ENCODE measurements around the gene VPREB3.

VPREB3 gene, protein sequence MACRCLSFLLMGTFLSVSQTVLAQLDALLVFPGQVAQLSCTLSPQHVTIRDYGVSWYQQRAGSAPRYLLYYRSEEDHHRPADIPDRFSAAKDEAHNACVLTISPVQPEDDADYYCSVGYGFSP

DNA sequence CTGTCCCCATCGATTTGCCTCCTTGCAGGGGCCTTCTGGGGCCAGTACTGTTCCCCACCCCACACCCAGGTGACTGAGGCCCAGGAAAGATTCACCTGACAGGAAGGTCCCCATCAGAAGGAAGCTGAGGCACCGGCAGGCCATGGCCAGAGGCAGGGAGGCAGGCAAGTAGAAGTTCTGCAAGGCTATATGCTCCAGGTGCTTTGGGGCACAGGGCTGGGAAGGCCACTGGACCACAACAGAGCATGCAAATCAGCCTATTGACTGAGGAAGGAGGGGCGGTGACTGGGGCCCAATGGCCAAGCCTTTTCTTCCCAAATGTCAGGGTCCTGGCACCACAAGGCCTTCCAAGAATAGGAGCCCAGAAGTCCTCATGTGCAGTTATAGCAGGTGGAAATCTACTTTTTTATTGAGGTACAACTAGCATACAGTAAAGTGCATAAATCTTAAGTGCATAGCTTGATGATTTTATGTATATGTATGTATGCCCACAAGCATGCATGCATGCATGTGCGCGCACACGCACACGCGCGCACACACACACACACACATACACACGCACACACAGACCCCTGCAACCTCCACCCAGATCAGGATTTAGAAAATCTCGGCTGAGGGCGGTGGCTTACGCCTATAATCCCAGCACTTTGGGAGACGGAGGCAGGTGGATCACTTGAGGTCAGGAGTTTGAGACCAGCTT is at the start of gene VPREB3:
Gene VPREB3, minus strand, starts transcription at position 206 of the 700 bp plus-strand sequence. Its CDS starts 62 bp downstream, at position 144.
- DNase-seq, result no peak

DNA sequence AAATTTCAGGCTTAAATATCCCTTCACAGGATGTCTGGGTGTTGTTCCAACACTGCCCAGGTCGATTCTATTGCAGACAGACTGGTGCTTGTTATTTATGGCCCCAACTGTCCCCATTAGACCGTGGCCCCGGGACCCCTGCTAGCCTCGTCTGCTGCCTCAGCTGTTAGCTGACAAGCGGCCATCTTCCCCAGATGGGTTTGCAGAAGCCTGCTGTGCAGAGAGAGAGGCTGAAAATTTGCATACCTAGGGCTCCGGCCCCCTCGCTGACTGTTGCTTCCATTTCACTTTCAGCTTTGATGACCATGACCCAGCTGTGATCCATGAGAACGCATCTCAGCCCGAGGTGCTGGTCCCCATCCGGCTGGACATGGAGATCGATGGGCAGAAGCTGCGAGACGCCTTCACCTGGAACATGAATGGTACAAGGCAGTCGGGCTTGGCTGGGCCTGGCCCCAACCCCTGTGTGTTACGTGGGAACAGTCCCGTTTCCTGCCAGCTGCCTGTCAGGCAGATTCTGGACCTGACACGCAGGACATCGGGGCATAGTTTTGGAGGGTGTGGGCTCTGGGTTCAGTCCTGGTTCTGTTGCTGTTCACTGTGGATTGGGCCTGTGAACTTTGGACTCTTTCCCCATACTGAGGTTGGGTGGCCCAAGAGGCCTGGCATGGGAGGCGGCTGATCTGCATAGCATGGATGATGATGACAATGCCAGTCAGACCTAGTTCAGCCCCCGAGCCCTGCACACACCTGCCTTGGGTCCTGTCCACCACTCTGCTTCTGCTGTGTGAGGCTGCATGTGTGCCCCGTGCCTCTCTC is 49.0 kb upstream of the VPREB3 start:
- no peak for DNase-seq

DNA sequence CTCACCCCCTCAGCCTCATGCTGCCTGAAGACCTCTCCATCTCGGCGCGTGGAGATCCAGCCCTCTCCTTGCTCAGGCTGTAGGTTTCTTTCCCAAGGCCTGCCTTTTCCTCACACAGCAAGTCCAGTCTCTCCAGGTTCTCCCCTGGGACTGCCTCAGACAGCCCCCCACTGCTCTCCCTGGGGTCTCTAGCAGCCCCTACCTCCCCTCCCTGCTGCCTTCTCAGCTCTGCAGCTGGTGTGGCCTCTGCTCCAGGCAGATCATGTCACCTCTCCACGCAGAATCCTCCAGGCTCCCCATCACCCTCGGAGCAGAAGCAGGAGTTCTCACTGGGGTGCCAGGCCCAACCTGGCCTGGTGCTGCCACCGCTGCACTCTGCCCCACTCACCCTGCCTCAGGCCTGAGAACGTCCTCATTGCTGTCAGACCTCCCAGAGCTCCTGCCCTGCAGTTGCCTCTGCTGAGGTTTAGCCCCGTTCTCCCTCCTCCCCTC is 47.7 kb upstream of the VPREB3 start:
- DNase-seq, result no peak

DNA sequence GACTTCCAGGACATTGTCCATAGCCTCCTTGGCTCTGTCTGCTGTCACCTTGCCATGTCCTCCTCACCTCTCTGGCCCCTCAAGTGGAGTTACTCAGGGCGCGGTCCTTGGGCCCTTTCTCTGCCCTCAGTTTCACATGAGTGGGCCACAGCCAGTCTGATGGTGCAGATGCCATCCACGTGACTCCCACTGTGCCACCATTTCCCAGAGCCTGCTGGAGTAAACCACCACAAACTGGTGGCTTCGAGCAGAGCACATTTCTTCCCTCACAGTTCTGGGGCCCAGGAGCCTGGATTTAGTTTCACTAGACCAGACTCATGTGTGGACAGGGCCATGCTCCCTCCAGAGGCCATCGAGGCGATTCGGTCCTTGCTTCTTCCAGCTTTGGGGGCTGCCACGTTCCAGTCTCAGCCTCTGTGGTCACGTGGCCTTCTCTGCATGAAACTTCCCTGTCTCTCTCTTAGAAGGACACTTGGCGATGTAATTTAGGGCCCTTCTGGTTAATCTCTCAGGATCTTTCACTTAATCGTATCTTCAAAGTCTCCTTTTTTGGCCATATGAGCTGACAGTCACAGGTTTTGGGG is 47.1 kb upstream of the VPREB3 start:
- no peak for DNase-seq

DNA sequence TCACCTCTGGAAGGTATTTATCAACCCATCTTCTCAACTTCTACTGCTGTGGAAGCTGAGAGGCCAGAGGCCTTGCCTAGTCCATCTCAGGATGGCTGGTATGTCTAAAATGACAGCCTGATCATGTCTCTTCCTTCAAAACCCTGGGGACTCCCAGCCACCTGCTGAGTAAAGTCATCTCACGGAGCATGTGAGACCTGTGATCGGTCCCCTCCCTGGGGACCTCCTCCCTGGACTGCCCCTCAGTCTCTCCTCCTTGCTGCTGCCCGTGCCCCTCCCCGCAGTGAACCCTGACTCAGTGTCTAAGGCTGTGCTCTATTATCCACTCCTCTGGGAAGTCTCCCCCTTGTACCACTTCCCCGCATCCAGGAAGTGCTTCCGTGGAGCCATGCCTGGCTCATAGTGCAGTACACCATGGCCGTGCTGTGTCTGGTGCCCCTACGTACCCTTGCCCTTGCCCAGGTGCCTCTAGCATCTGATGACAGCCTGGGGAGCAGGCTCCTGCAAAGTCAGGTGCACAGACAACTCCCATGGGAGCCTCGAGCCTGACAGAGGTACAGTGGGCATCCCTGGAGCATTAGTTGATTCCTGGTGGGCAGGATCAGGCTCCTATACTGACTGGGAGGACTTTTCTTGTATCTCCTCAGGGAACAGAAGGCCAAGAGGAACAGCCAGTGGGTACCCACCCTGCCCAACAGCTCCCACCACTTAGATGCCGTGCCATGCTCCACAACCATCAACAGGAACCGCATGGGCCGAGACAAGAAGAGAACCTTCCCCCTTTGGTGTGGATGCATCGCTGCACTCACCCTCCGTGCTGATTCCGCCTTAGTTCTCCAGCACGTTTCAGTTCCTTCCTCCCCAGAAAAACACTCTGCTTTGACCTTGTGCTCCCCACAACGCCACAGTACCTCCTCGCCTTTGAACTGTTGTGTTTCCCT is 46.3 kb upstream of the VPREB3 start:
- no peak for DNase-seq

DNA sequence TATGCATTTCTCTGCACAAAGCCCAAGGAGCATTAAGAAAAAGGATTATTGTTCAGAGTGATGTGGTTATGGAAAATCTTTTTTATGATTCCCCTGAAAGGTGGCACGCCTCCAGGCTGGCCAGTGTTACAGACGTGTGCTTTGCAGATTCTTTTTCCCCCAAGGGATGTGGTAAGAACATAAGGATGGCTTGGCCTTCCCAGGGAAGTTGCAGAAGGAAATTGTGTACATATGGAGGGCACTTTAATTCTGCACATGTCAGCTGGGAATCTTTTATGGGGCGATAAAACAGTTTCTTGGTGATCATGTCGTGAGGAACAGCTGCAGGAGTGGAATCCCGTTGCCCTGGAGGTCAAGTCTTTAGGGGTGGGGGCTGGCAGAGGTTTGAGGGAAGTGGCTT is 42.2 kb upstream of the VPREB3 start:
- DNase-seq, result no peak

DNA sequence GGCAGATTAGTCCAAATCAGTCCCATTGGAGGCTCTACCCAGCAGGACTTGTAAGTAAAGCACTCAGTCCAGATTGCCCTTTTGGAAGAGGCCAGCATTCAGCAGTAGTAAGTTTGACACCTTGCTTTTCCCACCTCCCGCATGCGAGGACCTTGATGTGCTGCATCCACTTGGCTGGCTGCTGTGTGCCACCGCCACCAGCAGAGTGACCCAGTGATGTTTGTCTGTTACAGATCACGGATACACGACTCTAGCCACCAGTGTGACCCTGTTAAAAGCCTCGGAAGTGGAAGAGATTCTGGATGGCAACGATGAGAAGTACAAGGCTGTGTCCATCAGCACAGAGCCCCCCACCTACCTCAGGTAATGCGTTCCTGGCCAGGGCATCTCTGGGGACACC is 39.1 kb upstream of the VPREB3 start:
- DNase-seq, result no peak

DNA sequence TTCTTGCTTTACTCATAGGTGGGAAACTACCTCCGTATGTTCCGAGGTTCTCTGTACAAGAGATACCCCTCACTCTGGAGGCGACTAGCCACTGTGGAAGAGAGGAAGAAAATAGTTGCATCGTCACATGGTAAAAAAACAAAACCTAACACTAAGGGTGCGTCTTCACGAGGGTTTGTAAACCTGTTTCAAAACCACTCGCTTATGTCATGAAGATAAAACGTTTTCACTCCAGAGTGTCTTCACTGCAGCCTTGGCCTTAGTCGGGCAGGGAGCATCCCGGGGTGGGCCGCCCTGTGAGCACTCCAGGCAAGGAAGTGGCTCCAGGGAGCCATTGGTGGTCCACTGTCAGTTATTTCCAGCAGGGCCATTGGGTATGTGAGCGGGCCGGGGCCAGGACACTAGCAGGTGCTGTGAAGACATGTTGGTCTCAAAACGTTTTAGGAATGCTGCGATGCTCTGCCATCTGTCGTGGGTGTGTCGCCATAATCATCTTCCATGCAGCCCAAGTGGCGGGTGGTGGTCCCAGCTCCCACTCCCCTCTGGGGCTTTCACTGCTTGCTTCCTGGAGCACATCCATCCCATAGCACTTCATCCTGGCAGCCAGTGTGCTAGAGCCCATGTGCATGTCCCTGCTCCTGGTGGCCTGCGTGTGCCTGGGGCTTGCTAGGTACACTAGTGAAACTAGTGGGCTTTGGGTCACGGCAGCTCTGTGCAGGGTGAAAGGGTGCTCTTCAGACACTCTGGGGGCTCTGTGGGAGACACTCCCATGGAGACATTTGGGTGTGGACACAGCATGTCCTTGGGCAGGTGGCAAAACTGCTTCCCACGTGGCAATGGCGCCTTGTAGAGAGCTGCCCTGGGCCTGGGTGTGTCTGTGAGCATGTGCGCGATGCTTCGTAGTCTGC is 37.8 kb upstream of the VPREB3 start:
- DNase-seq, result no peak

DNA sequence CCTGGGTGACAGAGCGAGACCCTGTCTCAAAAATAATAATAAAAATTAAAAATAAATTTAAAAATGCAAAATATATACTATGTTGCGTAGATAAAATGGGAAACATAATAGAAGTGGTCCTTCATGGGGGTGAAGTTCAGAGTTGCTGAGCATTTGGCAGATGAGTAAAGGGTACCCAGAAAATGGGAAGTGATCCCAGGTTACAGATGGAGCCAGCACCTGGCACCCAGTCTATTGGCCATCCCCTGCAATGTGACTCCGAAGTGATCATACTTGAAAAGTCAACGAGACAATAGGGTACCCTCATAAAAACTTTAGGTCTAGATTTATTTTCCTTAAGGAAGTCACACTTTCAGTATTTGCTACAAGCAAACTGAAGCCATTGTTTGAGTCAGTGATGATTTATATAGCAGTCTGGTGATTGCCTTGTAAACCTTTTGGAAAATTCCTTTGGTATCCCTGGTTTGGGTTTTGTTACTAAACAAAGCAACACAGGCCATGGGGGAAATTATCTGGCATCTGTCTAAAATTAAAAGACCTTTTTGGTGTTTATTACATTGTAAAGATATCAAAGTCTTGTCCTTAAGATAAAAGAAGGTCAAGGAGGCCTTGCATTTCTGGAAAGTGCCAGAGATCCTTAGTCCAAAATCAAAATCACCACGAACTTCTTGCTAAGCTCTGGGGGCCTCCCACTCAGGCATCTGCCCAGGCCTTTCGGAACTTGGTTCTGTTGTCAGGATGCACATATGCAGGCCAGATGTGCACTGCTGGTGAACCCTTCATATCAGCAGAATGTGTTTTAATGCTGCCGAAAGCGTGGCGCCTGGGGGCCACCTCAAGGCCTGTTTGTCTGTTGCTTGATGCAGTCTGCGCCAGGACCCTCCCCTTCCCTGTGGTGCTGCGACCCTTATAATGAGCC is 36.9 kb upstream of the VPREB3 start:
- no peak for DNase-seq

DNA sequence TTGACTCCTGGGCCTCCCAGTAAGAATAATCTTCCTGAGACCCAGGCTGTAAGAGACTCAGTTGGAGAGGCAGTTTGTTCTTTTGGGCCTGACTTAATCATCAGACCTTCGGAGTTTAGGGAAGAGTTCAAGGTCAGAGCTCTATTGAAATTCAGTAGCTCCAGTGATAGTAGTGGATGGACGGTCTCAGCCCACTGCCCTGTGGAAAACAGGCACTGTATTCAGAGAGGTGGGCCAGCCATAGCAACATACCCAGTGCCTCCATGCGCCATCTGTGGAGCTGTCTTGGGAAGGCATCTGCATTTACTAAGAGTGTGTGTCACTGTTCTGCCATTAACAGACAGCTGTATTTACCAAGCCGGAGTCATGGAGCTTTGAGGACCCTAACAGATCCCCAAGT is 35.4 kb upstream of the VPREB3 start:
- DNase-seq, result no peak

DNA sequence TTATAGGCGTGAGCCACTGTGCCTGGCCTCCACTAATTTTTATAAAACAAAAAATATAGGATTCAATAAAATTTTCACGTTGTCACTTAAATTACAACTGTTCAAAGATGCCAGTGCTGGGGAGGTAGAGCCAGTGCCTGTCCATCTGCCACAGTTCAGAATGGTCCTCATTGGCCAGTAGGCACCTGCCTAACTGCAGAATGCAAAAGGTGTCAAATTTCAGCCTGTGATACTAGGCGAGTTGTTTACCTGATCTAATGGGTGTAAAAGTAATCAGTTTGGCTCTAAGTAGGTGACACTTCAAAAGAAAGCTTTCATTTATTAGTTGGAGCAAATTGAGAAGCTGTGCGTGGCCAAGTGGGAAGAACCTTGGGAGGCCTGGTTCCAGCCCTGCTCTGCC is 34.9 kb upstream of the VPREB3 start:
- DNase-seq, result no peak

DNA sequence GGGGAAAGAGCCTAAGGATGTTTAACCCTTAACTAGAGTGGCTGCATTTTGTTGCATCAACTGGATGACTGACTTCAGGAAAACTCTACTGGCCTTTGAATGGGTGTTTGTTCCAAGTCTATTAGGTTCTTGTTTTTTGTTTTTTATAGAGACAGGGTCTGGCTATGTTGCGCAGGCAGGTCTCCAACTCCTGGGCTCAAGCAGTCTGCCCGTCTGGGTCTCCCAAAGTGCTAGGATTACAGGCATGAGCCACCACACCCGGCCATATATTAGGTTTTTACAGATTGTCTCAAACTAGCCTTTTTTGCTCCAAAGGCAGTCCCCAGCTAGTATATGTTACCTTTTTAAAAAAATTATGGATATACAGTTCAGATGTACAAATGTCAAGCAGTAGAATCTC is 33.7 kb upstream of the VPREB3 start:
- no peak for DNase-seq

DNA sequence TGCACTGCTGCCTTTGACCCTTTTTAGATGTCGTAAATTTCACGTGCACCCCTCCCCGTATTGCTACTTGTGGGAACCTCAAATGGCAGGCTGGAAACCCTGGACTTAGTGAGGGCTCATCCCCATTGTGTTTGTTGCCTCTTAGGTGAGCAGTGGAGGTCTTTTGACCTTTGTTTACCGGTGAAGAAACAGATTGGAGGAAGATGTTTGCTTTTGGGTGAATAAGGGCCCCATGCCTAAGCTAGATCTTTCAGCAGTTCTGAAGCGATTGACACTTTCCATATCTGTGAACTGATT is 33.3 kb upstream of the VPREB3 start:
- no peak for DNase-seq

DNA sequence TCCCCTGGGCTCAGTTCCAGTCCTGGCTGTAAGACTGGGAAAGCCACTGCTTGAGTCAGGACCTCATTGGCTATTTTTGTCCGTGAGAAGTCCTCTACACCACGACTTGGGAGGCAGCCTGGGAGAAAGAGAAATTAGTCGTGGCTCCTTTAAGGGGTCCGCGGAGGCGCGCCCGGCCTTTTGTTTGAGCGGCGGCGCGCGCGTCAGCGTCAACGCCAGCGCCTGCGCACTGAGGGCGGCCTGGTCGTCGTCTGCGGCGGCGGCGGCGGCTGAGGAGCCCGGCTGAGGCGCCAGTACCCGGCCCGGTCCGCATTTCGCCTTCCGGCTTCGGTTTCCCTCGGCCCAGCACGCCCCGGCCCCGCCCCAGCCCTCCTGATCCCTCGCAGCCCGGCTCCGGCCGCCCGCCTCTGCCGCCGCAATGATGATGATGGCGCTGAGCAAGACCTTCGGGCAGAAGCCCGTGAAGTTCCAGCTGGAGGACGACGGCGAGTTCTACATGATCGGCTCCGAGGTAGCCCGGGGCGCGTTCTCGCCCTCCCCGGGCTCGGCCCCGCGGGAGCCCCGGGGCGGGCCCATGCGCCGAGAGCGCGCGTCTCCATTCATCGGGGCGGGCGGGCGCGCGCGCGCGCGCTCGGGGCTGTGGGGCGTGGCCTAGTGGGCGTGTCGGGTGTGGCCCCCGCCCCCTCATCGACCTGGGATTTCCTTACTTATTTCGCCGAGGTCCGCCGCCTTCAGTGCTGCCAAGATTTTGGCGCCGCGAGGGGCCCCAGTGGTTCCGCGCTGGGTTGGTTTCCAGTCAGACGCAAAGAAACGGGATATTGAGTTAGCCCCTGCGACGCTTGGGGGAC is 32.8 kb upstream of the VPREB3 start, which contains the start of gene SMARCB1:
Gene SMARCB1, plus strand, starts transcription at position 215 of the 848 bp plus-strand sequence. Its CDS starts 204 bp downstream, at position 419.
- no peak for DNase-seq

DNA sequence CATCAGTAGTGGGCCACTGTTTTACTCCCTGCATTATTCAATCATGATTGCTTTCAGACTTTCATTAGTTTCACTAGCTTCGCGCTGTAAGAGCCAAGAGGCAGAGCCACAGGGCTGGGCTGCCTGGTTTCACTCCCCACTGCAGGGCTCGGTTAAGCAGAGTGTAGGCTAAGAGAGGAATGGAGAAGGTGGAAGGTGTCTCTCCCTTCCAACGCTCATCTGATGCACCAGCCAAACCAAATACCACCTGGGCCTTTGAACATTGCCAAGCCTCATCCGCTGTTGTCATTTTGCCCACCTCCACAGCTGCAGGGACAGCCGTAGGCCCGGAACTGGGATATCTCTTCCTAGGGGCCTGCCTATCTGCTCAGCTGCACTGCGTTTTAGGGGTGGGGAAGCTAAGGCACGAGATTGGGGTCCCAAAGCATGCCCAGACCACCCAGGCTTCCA is 32.1 kb upstream of the VPREB3 start:
- DNase-seq, result no peak

DNA sequence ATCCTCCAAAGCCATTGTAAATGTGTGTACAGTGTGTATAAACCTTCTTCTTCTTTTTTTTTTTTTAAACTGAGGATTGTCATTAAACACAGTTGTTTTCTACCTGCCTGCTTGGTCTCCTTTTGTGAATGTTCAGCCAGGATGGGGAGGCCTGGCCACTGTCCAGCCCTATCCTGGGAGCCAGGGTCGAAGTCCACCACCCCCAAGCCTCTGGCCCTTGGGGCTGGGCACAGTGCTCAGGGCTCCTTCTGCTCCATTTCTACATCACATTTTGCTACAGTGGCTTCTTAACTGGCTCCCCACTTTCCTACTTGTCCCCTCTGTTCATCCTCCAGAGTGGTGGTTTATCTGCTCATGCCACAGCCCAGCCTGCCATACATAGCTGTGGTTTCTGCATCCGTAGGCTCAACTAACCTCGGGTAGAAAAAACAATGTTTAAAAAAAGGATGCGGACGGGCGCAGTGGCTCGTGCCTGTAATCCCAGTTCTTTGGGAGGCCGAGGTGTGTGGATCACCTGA is 30.0 kb upstream of the VPREB3 start:
- DNase-seq, result no peak

DNA sequence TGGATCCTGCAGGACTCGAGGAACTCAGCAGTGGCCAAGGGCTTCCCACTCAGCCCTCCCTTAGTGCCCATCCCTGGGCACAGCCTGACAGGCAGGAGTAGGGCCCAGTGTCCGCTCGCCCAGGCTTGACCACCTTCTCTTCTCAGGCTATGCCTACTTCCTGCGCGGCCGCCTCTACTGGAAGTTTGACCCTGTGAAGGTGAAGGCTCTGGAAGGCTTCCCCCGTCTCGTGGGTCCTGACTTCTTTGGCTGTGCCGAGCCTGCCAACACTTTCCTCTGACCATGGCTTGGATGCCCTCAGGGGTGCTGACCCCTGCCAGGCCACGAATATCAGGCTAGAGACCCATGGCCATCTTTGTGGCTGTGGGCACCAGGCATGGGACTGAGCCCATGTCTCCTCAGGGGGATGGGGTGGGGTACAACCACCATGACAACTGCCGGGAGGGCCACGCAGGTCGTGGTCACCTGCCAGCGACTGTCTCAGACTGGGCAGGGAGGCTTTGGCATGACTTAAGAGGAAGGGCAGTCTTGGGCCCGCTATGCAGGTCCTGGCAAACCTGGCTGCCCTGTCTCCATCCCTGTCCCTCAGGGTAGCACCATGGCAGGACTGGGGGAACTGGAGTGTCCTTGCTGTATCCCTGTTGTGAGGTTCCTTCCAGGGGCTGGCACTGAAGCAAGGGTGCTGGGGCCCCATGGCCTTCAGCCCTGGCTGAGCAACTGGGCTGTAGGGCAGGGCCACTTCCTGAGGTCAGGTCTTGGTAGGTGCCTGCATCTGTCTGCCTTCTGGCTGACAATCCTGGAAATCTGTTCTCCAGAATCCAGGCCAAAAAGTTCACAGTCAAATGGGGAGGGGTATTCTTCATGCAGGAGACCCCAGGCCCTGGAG is 29.3 kb upstream of the VPREB3 start:
- no peak for DNase-seq

DNA sequence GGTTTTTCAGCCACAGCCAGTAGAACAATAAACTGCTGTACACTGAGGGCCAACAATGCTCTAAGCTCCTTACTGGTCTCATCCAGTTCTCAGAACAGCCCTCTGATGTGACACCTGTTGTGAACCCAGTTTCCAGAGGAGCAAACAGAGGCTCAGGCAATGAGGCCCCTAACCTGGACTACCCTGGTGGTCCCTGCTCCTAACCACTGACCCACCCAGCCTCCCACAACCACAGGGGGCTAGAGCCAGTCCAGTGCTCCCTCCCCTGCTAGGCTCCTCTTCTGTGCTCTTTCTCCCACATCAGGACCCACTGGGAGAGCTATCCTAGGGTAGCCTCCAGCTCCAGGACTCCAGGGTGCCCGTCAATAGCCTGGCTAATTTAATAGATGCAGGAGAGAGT is 28.5 kb upstream of the VPREB3 start:
- no peak for DNase-seq
